Naive B cell (primary cell): Measurements from ENCODE around the gene EMC6. TPM values are rescaled to one million over a fixed set of nuclear protein-coding genes. Genes with fewer than 3 reads are reported as not detected.

Source experiments
- ATAC-seq, 2 donors: fragments of 150-1000 bp; cut with Tn5 transposase; 2 replicates each; pipeline ENCODE4 v1.10.0; 2021; ENCODE audit warnings: low read depth in 2 of 2, mild to moderate bottlenecking in 2 of 2, moderate library complexity in 2 of 2
- DNase-seq: peaks from one replicate; pipeline ENCODE4 v3.0.0; 2022
- H3K27ac Mint-ChIP-seq, 6 donors: one replicate each; pipeline ENCODE4 v1.8.0; 2020 to 2022; ENCODE audit warnings: mild to moderate bottlenecking in 6 of 6, mixed read lengths in 6 of 6, moderate library complexity in 5 of 6, inconsistent platforms in 2 of 6
- H3K27me3 Mint-ChIP-seq, 3 donors: one replicate each; pipeline ENCODE4 v1.8.0; 2021 to 2022; ENCODE audit warnings: mixed read lengths in 3 of 3, mild to moderate bottlenecking in 1 of 3
- H3K36me3 Mint-ChIP-seq, 2 donors: one replicate each; pipeline ENCODE4 v1.8.0; 2020 to 2022; ENCODE audit warnings: mixed read lengths in 2 of 2, inconsistent platforms in 1 of 2, mild to moderate bottlenecking in 1 of 2
- H3K4me1 Mint-ChIP-seq, 3 donors: one replicate each; pipeline ENCODE4 v1.8.0; 2020 to 2022; ENCODE audit warnings: mixed read lengths in 3 of 3, inconsistent platforms in 1 of 3, mild to moderate bottlenecking in 1 of 3, moderate library complexity in 1 of 3
- H3K4me3 Mint-ChIP-seq, 8 donors: one replicate each; pipeline ENCODE4 v1.8.0; 2020 to 2022; ENCODE audit warnings: mild to moderate bottlenecking in 8 of 8, mixed read lengths in 8 of 8, moderate library complexity in 8 of 8, inconsistent platforms in 2 of 8
- H3K9me3 Mint-ChIP-seq, 7 donors: one replicate each; pipeline ENCODE4 v1.8.0; 2020 to 2022; ENCODE audit warnings: mixed read lengths in 7 of 7, mild to moderate bottlenecking in 5 of 7, inconsistent platforms in 2 of 7, moderate library complexity in 1 of 7
- polyA plus RNA-seq, 6 donors: library from polyadenylated mRNA; unstranded; fragments of 300-500 nt; fragmentation: Illumina TruSeq; gene quantifications; one replicate each; pipeline ENCODE4 v1.2.3, GENCODE V29; 2021; ENCODE audit warnings: low read depth in 6 of 6

The EMC6 gene
- polyA plus RNA-seq, 6 donors from 2014 or later = 38.9 to 83.4 (median 55.2) TPM

DNA sequence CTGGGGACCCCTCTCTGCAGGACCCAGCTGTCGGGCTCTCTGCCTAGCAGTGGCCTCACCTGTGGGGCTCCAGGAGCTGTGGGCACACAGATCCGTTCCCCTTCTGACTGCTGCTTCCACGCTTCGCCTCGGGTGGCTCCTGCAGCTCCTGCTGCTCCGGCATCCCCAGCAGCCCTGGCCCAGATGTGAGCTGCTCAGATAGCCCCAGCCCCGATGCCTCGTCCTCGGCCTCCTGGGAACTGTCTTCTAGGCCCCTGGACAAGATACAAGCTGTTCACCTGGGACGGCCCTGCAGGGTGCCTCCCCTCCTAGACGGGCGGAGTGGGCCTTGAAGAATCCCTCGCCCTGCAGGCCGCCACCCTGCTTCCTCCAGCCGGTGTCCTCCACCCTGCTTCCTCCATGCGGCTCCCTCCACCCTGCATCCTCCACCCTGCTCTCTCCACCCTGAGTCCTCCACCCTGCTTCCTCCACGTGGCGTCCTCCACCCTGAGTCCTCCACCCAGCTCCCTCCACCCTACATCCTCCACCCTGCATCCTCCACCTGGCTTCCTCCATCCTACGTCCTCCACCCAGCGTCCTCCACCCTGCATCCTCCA lies 11.0 kb downstream of the EMC6 start:
- Mint-ChIP-seq H3K9me3 (no peaks in the 10 kb centered on the region), H3K27me3 (no peaks in the 10 kb centered on the region), H3K4me1 (peaks cover 24 to 56% (median 45%) of the 10 kb centered on the region in 3 donors), H3K36me3 (no peaks in the 10 kb centered on the region), H3K27ac (peak overlapping the region in 1 of 6 donors; percentile 88), H3K4me3 (no peak overlapping the region)
- no peak for DNase-seq
- ATAC-seq = no peak

DNA sequence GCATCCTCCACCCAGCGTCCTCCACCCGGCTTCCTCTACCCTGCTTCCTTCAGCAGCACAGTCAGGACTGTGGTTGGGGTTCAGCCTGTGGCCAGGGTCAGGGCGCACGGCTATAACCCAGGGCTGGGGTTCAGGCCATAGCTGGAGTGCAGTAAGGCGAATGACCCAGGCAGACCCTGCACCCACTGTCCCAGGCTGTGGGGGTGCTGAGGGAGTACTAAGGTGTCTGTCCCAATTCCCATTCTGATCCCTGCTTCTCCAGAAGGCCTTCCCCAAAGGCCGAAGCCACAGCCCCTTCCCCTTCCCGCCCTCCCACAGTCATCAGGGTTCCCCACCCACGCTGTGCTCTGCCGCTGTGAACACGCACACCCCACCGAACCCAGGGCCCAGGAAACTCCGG lies 12.4 kb downstream of the EMC6 start:
- Mint-ChIP-seq H3K36me3 (no peaks in the 10 kb centered on the region), H3K4me1 (peaks cover 28 to 60% (median 50%) of the 10 kb centered on the region in 3 donors), H3K27me3 (no peaks in the 10 kb centered on the region), H3K9me3 (no peaks in the 10 kb centered on the region), H3K4me3 (no peak overlapping the region), H3K27ac (no peak overlapping the region)
- no peak for DNase-seq
- ATAC-seq = no peak

DNA sequence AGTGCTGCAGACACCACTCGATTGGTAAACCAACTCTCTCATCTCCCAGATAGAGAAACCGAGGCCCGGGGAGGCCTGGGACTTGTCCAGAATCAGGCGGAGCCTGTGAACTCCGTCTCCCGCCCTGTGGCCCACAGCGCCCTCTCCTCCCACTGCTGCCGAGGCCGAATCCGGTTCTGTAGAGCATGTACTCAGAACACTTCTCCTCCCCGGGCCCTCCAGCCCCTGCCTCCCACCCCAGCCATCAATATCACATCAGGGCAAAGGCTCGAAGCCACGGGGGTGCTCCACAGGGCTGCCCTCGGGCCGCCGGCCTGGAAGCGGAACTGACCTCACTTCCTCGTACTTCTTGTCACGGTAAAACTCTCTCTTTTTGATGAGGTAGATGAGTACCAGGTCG lies 13.0 kb downstream of the EMC6 start:
- Mint-ChIP-seq H3K36me3 (no peaks in the 10 kb centered on the region), H3K4me1 (peaks cover 28 to 56% (median 50%) of the 10 kb centered on the region in 3 donors), H3K9me3 (no peaks in the 10 kb centered on the region), H3K27me3 (no peaks in the 10 kb centered on the region), H3K27ac (peak overlapping the region in 1 of 6 donors; percentile 84), H3K4me3 (peak overlapping the region in 1 of 8 donors; percentile 45)
- ATAC-seq (no peak), DNase-seq (no peak)

DNA sequence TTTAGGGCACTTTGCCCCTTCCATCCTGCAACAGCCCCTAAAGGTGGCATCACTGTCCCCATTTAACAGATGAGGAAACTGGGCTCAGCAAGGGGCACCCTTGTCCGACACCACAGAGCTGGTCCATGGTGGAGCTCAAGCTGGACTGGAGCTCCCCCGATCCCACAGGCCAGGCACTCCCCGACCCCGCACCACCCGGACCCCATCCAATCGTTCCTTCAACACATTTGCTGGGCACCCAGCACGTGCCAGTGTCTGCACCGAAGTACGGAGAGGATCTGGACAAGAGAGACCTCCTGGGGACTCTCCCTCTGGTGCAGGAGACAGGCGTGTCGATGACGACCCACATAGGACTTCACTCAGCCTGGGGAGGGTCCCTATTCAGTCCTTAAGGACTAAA lies 13.4 kb downstream of the EMC6 start:
- peak overlapping the region in 4 of 6 donors; percentile 76 to 93 (median 86) for H3K27ac Mint-ChIP-seq
- DNase-seq (no peak), ATAC-seq (no peak)
- H3K27me3 Mint-ChIP-seq = no peaks in the 10 kb centered on the region
- peaks cover 28 to 56% (median 50%) of the 10 kb centered on the region in 3 donors for H3K4me1 Mint-ChIP-seq
- no peaks in the 10 kb centered on the region for H3K9me3 Mint-ChIP-seq
- no peaks in the 10 kb centered on the region for H3K36me3 Mint-ChIP-seq
- H3K4me3 Mint-ChIP-seq = peak overlapping the region in 2 of 8 donors; percentile 45 to 50

DNA sequence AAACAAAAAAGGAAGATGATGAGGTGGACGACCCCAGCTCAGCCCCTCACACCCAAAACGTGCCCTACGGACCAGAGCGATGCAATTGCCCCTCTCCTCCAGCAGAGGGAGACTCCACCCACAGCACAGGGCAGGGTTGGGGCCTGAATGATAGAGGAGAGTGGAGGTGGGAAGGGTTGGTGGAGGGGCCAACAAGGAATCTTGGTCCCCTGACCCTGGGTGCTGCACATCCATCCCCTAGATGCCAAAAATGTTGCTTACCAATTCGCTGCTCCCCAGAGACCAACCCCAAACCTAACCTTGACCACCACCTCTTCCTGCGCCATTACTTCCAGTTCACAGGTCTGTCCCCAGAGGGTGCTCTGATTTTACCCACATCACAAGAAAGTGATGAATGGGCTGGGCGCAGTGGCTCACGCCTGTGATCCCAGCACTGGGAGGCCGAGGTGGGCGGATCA lies 14.5 kb downstream of the EMC6 start:
- H3K4me3 Mint-ChIP-seq = peak overlapping the region; percentile 23 to 78 (median 56)

DNA sequence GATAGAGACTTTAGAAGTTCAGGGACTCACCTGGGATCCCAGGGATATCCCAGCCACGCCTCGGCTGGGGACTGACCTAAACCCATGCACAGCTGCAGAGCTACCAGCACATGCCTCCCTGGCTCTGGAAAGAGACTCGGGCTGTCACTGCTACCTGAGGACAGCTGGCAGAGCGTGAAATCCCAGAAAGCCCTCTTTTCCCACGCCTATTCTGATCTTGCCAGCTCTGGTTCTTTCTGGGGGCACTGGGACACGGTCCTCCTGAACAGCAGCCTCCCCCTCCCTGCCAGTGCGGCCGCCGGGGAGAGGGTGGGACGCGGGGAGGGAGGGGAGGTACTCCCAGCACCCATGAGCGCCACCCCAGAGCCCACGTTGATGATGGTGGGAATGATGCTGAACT lies 16.6 kb downstream of the EMC6 start:
- peaks cover 6 to 11% of the 10 kb centered on the region in 2 donors for H3K36me3 Mint-ChIP-seq
- H3K27ac Mint-ChIP-seq = peak overlapping the region; percentile 49 to 92 (median 80)
- no peaks in the 10 kb centered on the region for H3K27me3 Mint-ChIP-seq
- H3K4me3 Mint-ChIP-seq = peak overlapping the region; percentile 15 to 73 (median 41)
- DNase-seq (peak; percentile 31), ATAC-seq (no peak)
- peaks cover 44 to 60% (median 59%) of the 10 kb centered on the region in 3 donors for H3K4me1 Mint-ChIP-seq
- H3K9me3 Mint-ChIP-seq = no peaks in the 10 kb centered on the region

More for the DNA sequence above, 14.5 kb downstream of the EMC6 start:
- Mint-ChIP-seq H3K27ac (peak overlapping the region; percentile 70 to 93 (median 90)), H3K4me1 (peaks cover 28 to 53% (median 44%) of the 10 kb centered on the region in 3 donors), H3K9me3 (no peaks in the 10 kb centered on the region), H3K27me3 (no peaks in the 10 kb centered on the region), H3K36me3 (peaks cover 0 to under 1% of the 10 kb centered on the region in 2 donors)
- DNase-seq = peak; percentile 74
- ATAC-seq = peak; percentile 73

DNA sequence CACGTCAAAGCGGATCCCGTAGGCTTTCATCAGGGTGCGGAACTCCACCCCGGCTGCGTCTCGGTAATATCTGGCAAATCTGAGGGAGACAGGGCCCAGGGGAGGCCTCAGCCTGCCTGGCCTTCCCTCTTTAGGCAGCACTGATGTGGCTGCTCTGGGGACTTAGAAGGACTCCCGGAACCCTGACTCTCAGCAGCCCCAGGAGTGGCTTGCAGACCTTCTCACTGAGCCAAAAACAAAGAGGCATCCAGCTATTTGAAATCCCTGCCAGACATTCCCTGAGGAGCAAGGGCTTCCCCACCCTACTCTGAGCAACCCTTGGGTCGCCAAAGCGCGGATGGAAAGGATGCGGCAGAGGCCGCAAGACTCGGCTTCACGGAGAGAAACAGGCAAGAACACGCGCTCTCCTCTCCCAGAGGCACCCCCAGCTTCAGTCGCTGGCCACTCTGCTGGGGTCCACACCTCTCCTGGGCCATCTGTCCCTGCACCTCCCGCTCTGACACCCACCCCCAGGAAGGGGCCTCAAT lies 19.5 kb downstream of the EMC6 start:
- peak; percentile 23 to 36 for ATAC-seq
- peak; percentile 41 for DNase-seq
- H3K4me1 Mint-ChIP-seq = peaks cover 43 to 67% (median 58%) of the 10 kb centered on the region in 3 donors
- no peaks in the 10 kb centered on the region for H3K27me3 Mint-ChIP-seq
- H3K9me3 Mint-ChIP-seq = no peaks in the 10 kb centered on the region
- H3K36me3 Mint-ChIP-seq = peaks cover 6 to 11% of the 10 kb centered on the region in 2 donors
- H3K27ac Mint-ChIP-seq = peak overlapping the region; percentile 85 to 95 (median 90)
- H3K4me3 Mint-ChIP-seq = peak overlapping the region; percentile 83 to 95 (median 88)

DNA sequence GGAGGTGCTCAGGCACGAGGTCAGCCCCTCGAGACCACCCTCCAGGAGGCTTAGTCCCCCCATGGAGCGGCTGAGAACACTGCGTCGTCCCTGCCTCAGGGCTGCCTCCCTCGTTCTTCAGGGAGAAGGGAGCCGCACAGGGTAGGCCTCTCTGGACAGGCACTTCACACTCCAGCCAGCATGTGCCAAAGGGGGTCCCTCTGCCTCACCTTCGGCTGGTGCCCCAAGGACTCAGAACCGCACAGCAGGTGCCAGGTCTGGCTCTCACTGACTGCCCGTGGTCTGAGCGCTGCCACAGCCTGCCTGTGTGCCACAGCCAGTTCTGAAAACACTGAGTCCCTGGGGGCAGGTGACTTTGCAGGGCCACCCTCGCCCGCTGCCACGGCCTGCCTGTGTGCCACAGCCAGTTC lies 20.2 kb downstream of the EMC6 start:
- DNase-seq (peak; percentile 31), ATAC-seq (peak in 1 of 2 donors; percentile 13)
- no peaks in the 10 kb centered on the region for H3K27me3 Mint-ChIP-seq
- peak overlapping the region; percentile 83 to 95 (median 88) for H3K4me3 Mint-ChIP-seq
- H3K36me3 Mint-ChIP-seq = peaks cover 6 to 12% of the 10 kb centered on the region in 2 donors
- H3K27ac Mint-ChIP-seq = peak overlapping the region in 4 of 6 donors; percentile 85 to 95 (median 93)
- no peaks in the 10 kb centered on the region for H3K9me3 Mint-ChIP-seq
- peaks cover 43 to 65% (median 53%) of the 10 kb centered on the region in 3 donors for H3K4me1 Mint-ChIP-seq

DNA sequence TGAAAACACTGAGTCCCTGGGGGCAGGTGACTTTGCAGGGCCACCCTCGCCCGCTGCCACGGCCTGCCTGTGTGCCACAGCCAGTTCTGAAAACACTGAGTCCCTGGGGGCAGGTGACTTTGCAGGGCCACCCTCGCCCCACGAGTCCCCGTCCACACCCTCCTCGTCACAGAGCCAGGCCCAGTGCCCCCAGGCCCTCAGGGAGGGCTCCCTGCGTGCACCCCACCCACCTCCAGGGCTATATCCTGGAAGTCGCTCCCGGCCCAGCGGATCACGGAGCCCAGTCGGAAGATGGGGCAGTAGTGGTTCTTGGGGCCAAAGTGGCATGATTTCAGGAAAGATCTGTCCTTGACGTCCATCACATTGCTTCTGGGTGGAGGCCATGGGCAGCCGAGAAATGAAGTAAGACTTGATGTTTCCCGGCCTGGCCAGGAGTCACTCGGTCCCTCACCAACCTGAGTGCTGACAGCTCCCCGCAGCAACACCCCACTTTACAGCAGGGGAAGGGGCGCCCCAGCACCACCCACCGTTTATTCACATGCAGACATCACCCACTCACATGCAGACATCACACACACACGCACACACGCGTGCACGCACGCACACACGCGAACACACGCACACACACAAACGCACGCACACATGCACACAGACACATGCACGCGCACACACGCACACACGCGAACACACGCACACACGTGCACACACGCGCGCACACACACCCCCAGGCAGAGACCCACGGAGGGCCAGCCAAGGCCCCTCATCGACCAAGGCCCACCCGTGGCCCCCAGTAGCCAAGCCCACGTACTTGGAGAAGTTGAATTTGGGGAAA lies 20.9 kb downstream of the EMC6 start:
- H3K4me1 Mint-ChIP-seq = peaks cover 43 to 65% (median 51%) of the 10 kb centered on the region in 3 donors
- H3K27me3 Mint-ChIP-seq = no peaks in the 10 kb centered on the region
- DNase-seq = peak; percentile 19
- H3K4me3 Mint-ChIP-seq = peak overlapping the region; percentile 79 to 96 (median 88)
- H3K9me3 Mint-ChIP-seq = no peaks in the 10 kb centered on the region
- peak overlapping the region; percentile 72 to 97 (median 90) for H3K27ac Mint-ChIP-seq
- peaks cover 9 to 14% of the 10 kb centered on the region in 2 donors for H3K36me3 Mint-ChIP-seq
- ATAC-seq = no peak

DNA sequence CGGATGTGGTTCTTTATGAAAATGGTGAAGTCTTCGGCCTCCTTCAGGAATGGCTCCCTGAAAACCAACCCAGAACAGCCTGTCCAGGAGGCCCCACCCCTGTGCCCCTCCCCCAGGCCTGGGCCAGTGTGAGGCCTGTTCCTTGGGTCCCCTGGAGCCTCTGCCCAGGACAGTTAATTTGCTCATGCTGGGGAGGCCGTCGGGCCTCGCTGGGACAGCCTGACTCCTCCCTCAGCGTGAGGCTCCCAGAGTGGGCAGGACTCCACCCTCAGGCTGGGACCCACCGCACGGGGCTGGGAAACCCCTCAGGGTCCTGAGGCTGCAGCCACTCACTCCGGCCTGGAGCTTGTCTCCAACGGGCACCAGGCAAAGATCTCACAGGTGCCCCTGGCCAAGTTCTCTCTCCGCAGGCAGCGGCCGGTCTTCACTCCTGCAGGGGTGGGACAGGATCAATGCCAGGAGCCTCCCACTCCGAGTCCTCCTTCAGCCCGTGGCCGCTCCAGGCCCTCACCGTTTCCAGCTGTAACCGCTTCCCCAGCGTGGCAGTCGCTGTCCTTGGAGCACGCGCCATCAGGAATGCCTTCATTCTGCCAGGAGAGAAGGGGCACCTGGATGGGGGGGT lies 21.6 kb downstream of the EMC6 start:
- no peaks in the 10 kb centered on the region for H3K27me3 Mint-ChIP-seq
- H3K4me3 Mint-ChIP-seq = peak overlapping the region; percentile 79 to 98 (median 88)
- DNase-seq = no peak
- peaks cover 44 to 59% (median 48%) of the 10 kb centered on the region in 3 donors for H3K4me1 Mint-ChIP-seq
- H3K27ac Mint-ChIP-seq = peak overlapping the region in 5 of 6 donors; percentile 81 to 97 (median 95)
- peaks cover 14% of the 10 kb centered on the region in 2 donors for H3K36me3 Mint-ChIP-seq
- no peaks in the 10 kb centered on the region for H3K9me3 Mint-ChIP-seq
- ATAC-seq = no peak

DNA sequence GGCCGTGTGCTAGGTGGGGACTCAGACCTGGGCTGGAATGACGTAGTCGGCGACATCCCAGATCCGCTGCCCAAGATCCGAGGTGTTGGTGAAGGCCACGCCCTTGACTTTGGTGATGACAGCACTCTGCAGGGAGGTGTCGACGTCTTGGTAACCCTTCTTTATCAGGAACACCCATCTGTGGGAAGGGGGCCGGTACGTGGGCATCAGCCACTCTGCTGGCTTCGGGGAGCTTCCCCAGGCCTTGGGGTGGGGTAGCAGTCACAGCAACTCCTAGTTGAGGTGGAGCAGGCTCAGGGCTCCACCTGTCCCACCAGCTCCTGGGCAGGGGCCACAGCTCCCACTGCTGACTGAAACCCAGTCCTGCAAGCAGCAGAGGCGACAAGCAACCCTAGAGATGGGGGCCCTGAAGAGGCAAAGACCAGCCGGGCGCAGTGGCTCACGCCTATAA lies 23.0 kb downstream of the EMC6 start:
- no peaks in the 10 kb centered on the region for H3K27me3 Mint-ChIP-seq
- no peaks in the 10 kb centered on the region for H3K9me3 Mint-ChIP-seq
- peaks cover 14 to 21% of the 10 kb centered on the region in 2 donors for H3K36me3 Mint-ChIP-seq
- H3K4me3 Mint-ChIP-seq = peak overlapping the region; percentile 75 to 99 (median 90)
- ATAC-seq (no peak), DNase-seq (no peak)
- peaks cover 46 to 61% (median 52%) of the 10 kb centered on the region in 3 donors for H3K4me1 Mint-ChIP-seq
- H3K27ac Mint-ChIP-seq = peak overlapping the region in 5 of 6 donors; percentile 44 to 95 (median 95)

DNA sequence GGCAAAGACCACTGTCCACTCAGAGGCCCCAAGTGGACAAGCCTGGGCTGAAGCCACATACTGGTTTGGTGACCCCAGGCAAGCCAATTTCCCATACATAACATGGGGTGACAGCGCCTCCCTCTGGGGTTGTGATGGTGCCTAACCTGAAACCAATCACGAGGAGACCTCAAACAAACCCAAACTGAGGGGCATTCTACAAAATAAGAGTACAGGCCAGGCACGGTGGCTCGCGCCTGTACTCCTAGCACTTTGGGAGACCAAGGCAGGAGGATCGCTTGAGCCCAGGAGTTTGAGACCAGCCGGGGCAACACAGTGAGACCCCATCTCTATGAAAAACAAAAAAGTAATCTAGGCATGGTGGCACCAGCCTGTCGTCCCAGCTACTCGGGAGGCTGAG lies 23.7 kb downstream of the EMC6 start:
- Mint-ChIP-seq H3K4me3 (peak overlapping the region; percentile 92 to 99 (median 98)), H3K4me1 (peaks cover 46 to 67% (median 59%) of the 10 kb centered on the region in 3 donors), H3K36me3 (peaks cover 14 to 21% of the 10 kb centered on the region in 2 donors), H3K9me3 (no peaks in the 10 kb centered on the region), H3K27ac (peak overlapping the region in 4 of 6 donors; percentile 79 to 95 (median 94)), H3K27me3 (no peaks in the 10 kb centered on the region)
- ATAC-seq (no peak), DNase-seq (no peak)

DNA sequence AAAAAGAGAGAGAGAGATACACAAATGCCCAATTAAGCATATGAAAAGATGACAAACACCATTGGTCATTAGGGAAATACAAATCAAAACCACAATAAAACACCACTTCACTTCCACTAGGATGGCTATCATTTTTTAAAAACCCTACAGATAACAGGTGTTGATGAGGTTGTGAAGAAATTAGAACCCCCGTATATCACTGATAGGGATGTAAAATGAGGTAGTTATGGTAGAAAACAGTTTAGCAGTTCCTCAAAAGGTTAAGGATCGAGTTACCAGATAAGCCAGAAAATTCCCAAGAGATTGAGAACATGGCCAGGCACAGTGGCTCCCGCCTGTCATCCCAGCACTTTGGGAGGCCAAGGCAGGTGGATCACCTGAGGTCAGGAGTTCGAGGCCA lies 24.5 kb downstream of the EMC6 start:
- H3K4me1 Mint-ChIP-seq = peaks cover 42 to 72% (median 64%) of the 10 kb centered on the region in 3 donors
- ATAC-seq (no peak), DNase-seq (peak; percentile 27)
- H3K4me3 Mint-ChIP-seq = peak overlapping the region; percentile 92 to 99 (median 98)
- H3K36me3 Mint-ChIP-seq = peaks cover 13 to 21% of the 10 kb centered on the region in 2 donors
- H3K27ac Mint-ChIP-seq = peak overlapping the region; percentile 80 to 96 (median 94)
- H3K27me3 Mint-ChIP-seq = no peaks in the 10 kb centered on the region
- H3K9me3 Mint-ChIP-seq = no peaks in the 10 kb centered on the region
